Smooth muscle cell of the coronary artery (primary cell): ENCODE measurements around the gene SCFD2. TPM values are rescaled to one million over a fixed set of nuclear protein-coding genes. Genes with fewer than 3 reads are reported as not detected.

Experiments
- total RNA-seq: library from RNA; depleted of rRNA; stranded (reverse); fragments of >200 nt; gene quantifications from 2 replicates; pipeline ENCODE4 v1.2.3, GENCODE V29; 2014; ENCODE audit warnings: low replicate concordance

Gene SCFD2
- 35.2 and 49.6 TPM in 2 replicates for total RNA-seq

GRCh38 chr4:53365486-53366300, at the start of gene SCFD2:
Gene SCFD2 (minus strand): TSS chr4:53366061.

GRCh38 chr4:53377319-53378170, 11.7 kb upstream of the SCFD2 start, which contains the start of gene FIP1L1:
Gene FIP1L1 (plus strand): TSS chr4:53377641. CDS start chr4:53377839, 198 bp downstream.

GRCh38 chr4:52861879-52862616, 503.8 kb downstream of the SCFD2 start, which contains the start of gene RASL11B:
Gene RASL11B (plus strand): TSS chr4:52862317. CDS start chr4:52862508, 191 bp downstream.

Other genes starting within 250 kb of the SCFD2 start
- gene FIP1L1, start 11.6 kb upstream of the SCFD2 start, total RNA-seq, result 63.0 and 97.8 TPM in 2 replicates
- 5.1 TPM in 2 replicates for gene LNX1, start 225.4 kb upstream of the SCFD2 start, total RNA-seq